ENCODE measurements around the gene DYNC2H1.

DNA sequence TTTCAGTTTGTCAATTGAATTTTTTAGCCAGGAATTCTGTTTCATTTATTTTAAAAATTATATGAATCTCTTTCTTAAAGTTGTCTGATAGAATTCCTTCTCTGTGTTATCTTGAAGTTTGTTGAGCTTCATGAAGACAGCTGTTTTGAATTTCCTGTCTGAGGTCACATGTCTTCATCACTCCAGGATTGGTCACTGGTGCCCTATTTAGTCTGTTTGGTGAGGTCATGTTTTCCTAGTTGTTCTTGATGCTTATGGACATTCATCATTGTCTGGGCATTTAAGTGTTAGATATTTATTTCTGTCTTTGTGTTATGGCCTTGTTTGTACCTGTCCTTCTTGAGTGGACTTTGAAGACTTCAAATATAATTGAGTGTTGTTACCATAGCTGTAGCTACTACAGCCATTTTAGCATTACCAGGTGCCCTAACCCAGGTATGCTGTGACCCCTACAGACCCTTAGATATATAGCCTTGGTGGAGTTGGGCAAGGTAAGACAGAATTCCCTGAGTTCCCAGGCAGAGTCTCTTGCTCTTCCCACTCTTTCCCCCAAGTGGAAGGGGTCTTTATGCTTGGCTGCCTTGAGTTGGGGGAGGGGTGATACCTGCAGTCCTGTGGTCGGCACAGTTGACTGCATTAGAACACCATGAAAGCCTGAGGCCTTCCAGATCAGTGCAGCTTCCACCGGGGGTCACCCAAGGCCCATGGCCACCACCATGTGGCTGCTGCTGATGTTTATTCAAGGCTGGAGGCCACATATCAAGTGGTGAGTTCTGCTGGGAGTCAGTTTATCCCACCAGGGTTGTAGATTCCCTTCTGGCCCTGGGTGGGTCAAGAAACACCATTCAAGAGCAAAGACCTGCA, 229.6 kb downstream of the DYNC2H1 start:
- TF ChIP-seq, protein P1, sequence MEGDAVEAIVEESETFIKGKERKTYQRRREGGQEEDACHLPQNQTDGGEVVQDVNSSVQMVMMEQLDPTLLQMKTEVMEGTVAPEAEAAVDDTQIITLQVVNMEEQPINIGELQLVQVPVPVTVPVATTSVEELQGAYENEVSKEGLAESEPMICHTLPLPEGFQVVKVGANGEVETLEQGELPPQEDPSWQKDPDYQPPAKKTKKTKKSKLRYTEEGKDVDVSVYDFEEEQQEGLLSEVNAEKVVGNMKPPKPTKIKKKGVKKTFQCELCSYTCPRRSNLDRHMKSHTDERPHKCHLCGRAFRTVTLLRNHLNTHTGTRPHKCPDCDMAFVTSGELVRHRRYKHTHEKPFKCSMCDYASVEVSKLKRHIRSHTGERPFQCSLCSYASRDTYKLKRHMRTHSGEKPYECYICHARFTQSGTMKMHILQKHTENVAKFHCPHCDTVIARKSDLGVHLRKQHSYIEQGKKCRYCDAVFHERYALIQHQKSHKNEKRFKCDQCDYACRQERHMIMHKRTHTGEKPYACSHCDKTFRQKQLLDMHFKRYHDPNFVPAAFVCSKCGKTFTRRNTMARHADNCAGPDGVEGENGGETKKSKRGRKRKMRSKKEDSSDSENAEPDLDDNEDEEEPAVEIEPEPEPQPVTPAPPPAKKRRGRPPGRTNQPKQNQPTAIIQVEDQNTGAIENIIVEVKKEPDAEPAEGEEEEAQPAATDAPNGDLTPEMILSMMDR (optimal IDR thresholded peaks at IDR 0.05 in 1 of 3, IDR thresholded peaks at IDR 0.05 in 1 of 3, conservative IDR thresholded peaks at IDR 0.05 in 1 of 3; ENCODE audit: extremely low read depth in 1 of 3, insufficient read depth in 2 of 3, low read length in 3 of 3) = peak in 1 of 3 experiments; percentile 39
- TF ChIP-seq EZH2 (IDR thresholded peaks at IDR 0.05; ENCODE audit: low read length) = no peak
